Natural killer cell (primary cell): Measurements from ENCODE around the gene CIAO3. TPM values are rescaled to one million over a fixed set of nuclear protein-coding genes. Genes with fewer than 3 reads are reported as not detected.
A peak's percentile ranks its signal among the peaks of the same experiment; 100 is the strongest.

ENCODE experiments used
- ATAC-seq, 3 donors: fragments of 150-1000 bp in 2 of 3; fragments of 200-7000 bp in 1 of 3; cut with Tn5 transposase; 1 replicate in 1 of 3; 2 replicates in 2 of 3; pipeline ENCODE4 v1.10.0; 2021; ENCODE audit warnings: mild to moderate bottlenecking in 2 of 3, moderate library complexity in 2 of 3
- DNase-seq, 2 donors: peaks; one replicate each; pipeline versions ENCODE4 v3.0.0 to v3.0.0-alpha.2; 2013 to 2021; ENCODE audit warnings: mixed read lengths in 1 of 2
- H3K27ac ChIP-seq: one replicate; pipeline ENCODE4 v1.5.1; 2013; ENCODE audit warnings: mild to moderate bottlenecking, low read length
- H3K27me3 ChIP-seq: one replicate; pipeline ENCODE4 v1.6.1; 2013; ENCODE audit warnings: low read length; ENCODE audit not compliant: control insufficient read depth, insufficient read depth
- H3K36me3 ChIP-seq: one replicate; pipeline ENCODE4 v1.6.1; 2013; ENCODE audit warnings: low read length; ENCODE audit not compliant: control insufficient read depth, insufficient read depth
- H3K4me1 ChIP-seq: one replicate; pipeline ENCODE4 v1.6.1; 2013; ENCODE audit warnings: low read length; ENCODE audit not compliant: control insufficient read depth, insufficient read depth
- H3K4me3 ChIP-seq: one replicate; pipeline ENCODE4 v1.5.1; 2013; ENCODE audit warnings: low read length
- H3K9me3 ChIP-seq: one replicate; pipeline ENCODE4 v1.6.1; 2013; ENCODE audit warnings: low read length; ENCODE audit not compliant: control insufficient read depth, insufficient read depth
- H3K27ac Mint-ChIP-seq, 2 donors: one replicate each; pipeline ENCODE4 v1.8.0; 2022; ENCODE audit warnings: mild to moderate bottlenecking in 2 of 2, mixed read lengths in 2 of 2, moderate library complexity in 1 of 2
- H3K27me3 Mint-ChIP-seq, 2 donors: one replicate each; pipeline ENCODE4 v1.8.0; 2022; ENCODE audit warnings: low read depth in 2 of 2, mixed read lengths in 2 of 2
- H3K36me3 Mint-ChIP-seq: one replicate; pipeline ENCODE4 v1.8.0; 2022; ENCODE audit warnings: mixed read lengths
- H3K4me1 Mint-ChIP-seq, 2 donors: one replicate each; pipeline ENCODE4 v1.8.0; 2022; ENCODE audit warnings: mixed read lengths in 2 of 2
- H3K4me3 Mint-ChIP-seq: one replicate; pipeline ENCODE4 v1.8.0; 2022; ENCODE audit warnings: mild to moderate bottlenecking, moderate library complexity, mixed read lengths
- H3K9me3 Mint-ChIP-seq, 2 donors: one replicate each; pipeline ENCODE4 v1.8.0; 2022; ENCODE audit warnings: mixed read lengths in 2 of 2
- CTCF ChIP-seq: fragments of 200-600 bp; IDR thresholded peaks from one replicate; pipeline ENCODE4 v1.8.0; 2022; ENCODE audit warnings: antibody characterized with exemption
- WGBS: methylation state at CpG from one replicate; pipeline ENCODE4 v1.1.7; 2013; ENCODE audit warnings: missing lambda C conversion rate; ENCODE audit not compliant: insufficient coverage; 5-methylcytosine and 5-hydroxymethylcytosine counted together
- intact Hi-C: fragments of 100-400 bp; cut with micrococcal nuclease; formaldehyde crosslinking; loops from one replicate; pipeline ENCODE4 v1.14.2; 2022
- total RNA-seq, 4 donors: library from RNA; stranded (reverse); fragments of 120-200 nt in 1 of 4; gene quantifications; one replicate each; pipeline versions ENCODE4 v1.2.3 to v1.2.4, GENCODE V29; 2013 to 2022

CIAO3 gene
- total RNA-seq, 3 donors from 2014 or later (not counting 1 experiment from before 2014, with no cell fraction given): 36.9 to 39.8 (median 37.5) TPM

DNA sequence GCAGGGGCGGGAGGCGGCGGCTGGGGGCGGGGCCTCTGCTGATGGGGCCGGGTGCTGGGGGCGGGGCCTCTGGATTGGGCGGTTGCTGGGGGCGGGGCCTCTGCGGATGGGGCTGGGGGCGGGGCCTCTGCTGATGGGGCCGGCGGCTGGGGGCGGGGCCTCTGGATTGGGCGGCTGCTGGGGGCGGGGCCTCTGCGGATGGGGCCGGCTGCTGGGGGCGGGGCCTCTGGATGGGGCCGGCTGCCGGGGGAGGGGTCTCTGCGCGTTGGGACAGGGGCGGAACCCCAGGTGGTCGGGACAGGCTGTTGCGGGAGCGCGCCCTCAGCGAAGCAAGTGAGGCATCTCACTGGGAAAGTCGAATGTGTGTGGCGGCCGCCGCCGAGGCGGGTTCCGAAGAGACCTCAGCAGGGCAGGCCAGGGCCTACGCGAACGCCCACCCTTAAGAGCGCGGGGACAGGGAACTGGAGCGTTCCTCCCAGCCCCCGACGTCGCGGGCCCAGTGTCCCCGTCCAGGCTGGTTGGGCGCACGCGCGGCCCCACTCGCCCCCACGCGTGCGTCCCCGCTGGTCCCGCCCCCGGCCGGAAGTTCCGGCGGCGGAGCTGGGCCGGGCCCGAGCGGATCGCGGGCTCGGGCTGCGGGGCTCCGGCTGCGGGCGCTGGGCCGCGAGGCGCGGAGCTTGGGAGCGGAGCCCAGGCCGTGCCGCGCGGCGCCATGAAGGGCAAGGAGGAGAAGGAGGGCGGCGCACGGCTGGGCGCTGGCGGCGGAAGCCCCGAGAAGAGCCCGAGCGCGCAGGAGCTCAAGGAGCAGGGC, 60.8 kb downstream of the CIAO3 start, which contains the start of gene STUB1:
TSS of gene STUB1 (plus strand) at position 597 of the 811 bp plus-strand sequence. CDS start at position 713, 116 bp downstream.
- ATAC-seq (peak; percentile 66 to 87 (median 70)), DNase-seq (peak; percentile 83 to 92)
- peaks cover 60% of the 10 kb centered on the region for H3K4me1 ChIP-seq
- H3K36me3 ChIP-seq: peaks cover 17% of the 10 kb centered on the region
- under 1% methylated on average over 89 of the region's 91 CpGs for WGBS
- peak within 1 kb of the TSS; percentile 78 for H3K27ac ChIP-seq
- Mint-ChIP-seq H3K27ac (peak within 1 kb of the TSS; percentile 67 to 75), H3K4me1 (peaks cover 0 to 34% of the 10 kb centered on the region in 2 donors), H3K9me3 (no peaks in the 10 kb centered on the region), H3K4me3 (peak within 1 kb of the TSS; percentile 85), H3K36me3 (no peaks in the 10 kb centered on the region), H3K27me3 (no peaks in the 10 kb centered on the region)
- peaks cover 3% of the 10 kb centered on the region for H3K27me3 ChIP-seq
- no peaks in the 10 kb centered on the region for H3K9me3 ChIP-seq
- intact Hi-C loops: no loop called here
- no peak for TF ChIP-seq CTCF
- H3K4me3 ChIP-seq: peak within 1 kb of the TSS; percentile 71

Other genes with a start within 250 kb of the CIAO3 start
- 100 to 1,000 TPM; 151 to 275 (median 186) TPM for gene CAPN15, start 213.3 kb downstream of the CIAO3 start, total RNA-seq
- under 1 TPM in 1 of 3 donors, not detected in 2; 0.20 TPM for gene PRR35, start 180.6 kb downstream of the CIAO3 start, total RNA-seq
- under 1 TPM; 0.28 to 0.75 (median 0.35) TPM for gene NHLRC4, start 174.0 kb downstream of the CIAO3 start, total RNA-seq
- gene PIGQ, start 171.0 kb downstream of the CIAO3 start, total RNA-seq: 10 to 100 TPM; 27.6 to 40.5 (median 37.0) TPM
- gene RAB40C, start 150.9 kb downstream of the CIAO3 start, total RNA-seq: 10 to 100 TPM; 12.7 to 20.8 (median 20.0) TPM
- gene WFIKKN1, start 110.0 kb downstream of the CIAO3 start, total RNA-seq: 1 to 10 TPM in 1 of 3 donors, under 1 TPM in 2; 0.60 to 1.7 (median 0.75) TPM
- 10 to 100 TPM; 33.7 to 36.3 (median 36.1) TPM for gene METTL26, start 104.7 kb downstream of the CIAO3 start, total RNA-seq
- gene MCRIP2, start 99.2 kb downstream of the CIAO3 start, total RNA-seq: 10 to 100 TPM; 11.3 to 17.4 (median 15.7) TPM
- gene WDR90, start 91.6 kb downstream of the CIAO3 start, total RNA-seq: 10 to 100 TPM; 16.7 to 22.8 (median 20.2) TPM
- gene RHOT2, start 72.9 kb downstream of the CIAO3 start, total RNA-seq: 100 to 1,000 TPM; 205 to 216 (median 211) TPM
- 1 to 10 TPM; 2.9 to 4.2 (median 4.2) TPM for gene RHBDL1, start 65.3 kb downstream of the CIAO3 start, total RNA-seq
- gene STUB1, start 60.6 kb downstream of the CIAO3 start, total RNA-seq: 10 to 100 TPM; 89.5 to 95.4 (median 93.5) TPM
- 10 to 100 TPM; 29.5 to 32.6 (median 31.5) TPM for gene JMJD8, start 56.7 kb downstream of the CIAO3 start, total RNA-seq
- 10 to 100 TPM in 2 of 3 donors, 1 to 10 TPM in 1; 8.8 to 14.1 (median 10.2) TPM for gene WDR24, start 50.6 kb downstream of the CIAO3 start, total RNA-seq
- under 1 TPM in 2 of 3 donors, not detected in 1; 0.48 to 0.79 TPM for gene FBXL16, start 35.2 kb downstream of the CIAO3 start, total RNA-seq
- gene METRN, start 25.9 kb downstream of the CIAO3 start, total RNA-seq: 10 to 100 TPM; 11.8 to 16.6 (median 14.3) TPM
- gene ANTKMT, start 19.9 kb downstream of the CIAO3 start, total RNA-seq: 10 to 100 TPM; 33.7 to 39.0 (median 37.7) TPM
- gene CCDC78, start 14.6 kb downstream of the CIAO3 start, total RNA-seq: 10 to 100 TPM in 1 of 3 donors, 1 to 10 TPM in 2; 6.2 to 10.0 (median 7.7) TPM
- gene HAGHL, start 13.9 kb downstream of the CIAO3 start, total RNA-seq: 10 to 100 TPM; 13.5 to 21.5 (median 15.7) TPM
- gene MSLN, start 19.7 kb upstream of the CIAO3 start, total RNA-seq: not detected
- 10 to 100 TPM; 20.8 to 31.7 (median 29.6) TPM for gene RPUSD1, start 47.4 kb upstream of the CIAO3 start, total RNA-seq
- 10 to 100 TPM; 26.7 to 52.4 (median 40.5) TPM for gene CHTF18, start 47.6 kb upstream of the CIAO3 start, total RNA-seq
- gene GNG13, start 59.7 kb upstream of the CIAO3 start, total RNA-seq: not detected
- 10 to 100 TPM; 28.2 to 42.2 (median 41.2) TPM for gene LMF1, start 230.0 kb upstream of the CIAO3 start, total RNA-seq
- not detected for gene SOX8, start 240.8 kb upstream of the CIAO3 start, total RNA-seq